ENCODE data around the gene RASL10B.

RASL10B gene

DNA sequence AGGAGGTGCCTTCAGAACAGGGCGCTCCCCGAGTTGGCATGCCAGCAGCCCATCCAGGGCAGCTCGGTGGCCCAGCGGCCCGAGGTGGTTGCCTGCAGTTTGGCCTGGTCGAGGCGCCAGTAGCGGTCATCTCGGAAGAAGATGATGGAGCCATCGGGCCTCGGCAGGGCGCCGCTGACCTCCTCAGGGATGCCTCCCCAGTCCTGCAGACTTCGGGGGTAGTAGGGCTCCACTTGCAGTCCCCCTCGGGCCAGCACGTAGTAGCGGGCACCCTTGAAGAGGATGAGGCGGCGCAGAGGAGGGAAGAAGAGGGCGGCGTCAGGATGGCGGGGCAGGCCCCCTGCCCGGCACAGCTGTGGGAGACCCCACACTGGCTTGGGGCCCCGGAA lies 35.0 kb downstream of the RASL10B start:
- DNase-seq: no peak

DNA sequence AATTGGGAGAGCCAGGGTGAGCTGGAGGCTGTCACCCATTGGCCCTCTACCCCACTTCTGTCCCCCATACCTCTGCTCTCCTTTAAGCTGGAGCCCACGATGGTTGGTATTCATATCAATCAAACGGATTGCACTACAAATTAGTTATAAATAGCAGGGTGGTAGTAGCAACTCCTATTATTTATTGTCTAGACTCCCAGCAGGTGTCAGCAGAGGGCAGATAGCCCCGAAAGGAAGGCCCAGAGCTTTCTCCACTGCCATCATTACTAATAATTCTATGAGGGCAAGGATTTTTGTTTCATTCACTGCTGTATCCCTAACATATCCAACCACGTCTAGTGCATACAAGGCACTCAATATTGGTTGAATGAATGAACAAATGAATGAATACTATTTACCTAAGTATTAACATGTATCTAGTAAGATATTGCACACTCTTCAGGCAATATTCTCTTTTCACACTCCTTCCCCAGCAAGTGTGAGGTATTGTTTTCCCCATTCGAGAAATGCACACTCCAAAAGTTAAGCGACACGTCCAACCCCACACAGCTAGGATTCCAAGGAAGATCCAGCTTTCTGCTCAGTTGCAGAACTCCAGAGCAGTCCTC lies 35.6 kb downstream of the RASL10B start:
- DNase-seq: peak; percentile 54

DNA sequence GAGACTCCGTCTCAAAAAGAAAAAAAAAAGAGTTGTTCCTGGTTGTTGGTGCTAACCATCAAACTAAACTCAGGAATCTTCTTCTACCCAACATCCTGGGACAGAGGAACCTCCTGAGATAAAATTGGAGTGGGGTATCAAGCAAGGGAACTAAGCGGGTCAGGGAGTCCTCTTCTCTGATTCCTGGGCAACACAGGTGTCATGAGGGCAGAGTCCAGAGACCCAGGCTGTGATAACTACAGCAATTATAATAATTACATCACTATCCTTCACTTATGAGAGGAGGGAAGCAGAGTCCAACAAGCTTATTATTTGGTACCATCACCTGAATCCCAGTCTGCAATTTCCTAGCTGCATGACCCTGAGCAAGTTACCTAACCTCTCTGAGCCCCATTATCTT lies 37.4 kb downstream of the RASL10B start:
- DNase-seq: no peak

DNA sequence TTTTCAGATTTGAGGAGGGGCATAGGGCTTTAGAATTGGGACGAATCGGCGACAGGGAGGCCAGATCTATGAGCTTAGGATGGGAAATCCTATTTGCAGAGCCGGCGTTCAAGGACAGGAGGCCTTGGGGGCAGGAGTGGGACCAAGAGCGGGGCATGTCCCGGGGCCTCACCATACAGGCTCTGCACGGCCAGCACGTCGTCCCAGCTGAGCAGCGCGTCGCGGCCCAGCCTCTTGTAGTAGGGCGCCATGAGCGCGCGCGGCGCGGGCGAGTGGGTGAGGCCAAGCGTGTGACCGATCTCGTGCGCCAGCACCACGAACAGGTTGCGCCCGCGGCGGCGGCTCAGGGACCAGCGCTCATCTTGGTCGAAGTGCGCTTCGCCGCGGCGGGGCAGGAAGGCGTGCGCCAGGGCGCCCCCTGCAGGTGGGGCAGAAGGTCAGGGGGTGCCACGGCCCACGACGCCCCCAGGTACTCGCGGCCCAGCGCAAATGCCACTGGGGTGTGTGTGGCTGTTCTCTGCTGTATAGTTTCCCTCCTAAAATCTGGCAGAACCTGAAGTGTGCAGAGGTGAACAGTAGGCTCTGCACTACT lies 38.6 kb downstream of the RASL10B start:
- DNase-seq: no peak

DNA sequence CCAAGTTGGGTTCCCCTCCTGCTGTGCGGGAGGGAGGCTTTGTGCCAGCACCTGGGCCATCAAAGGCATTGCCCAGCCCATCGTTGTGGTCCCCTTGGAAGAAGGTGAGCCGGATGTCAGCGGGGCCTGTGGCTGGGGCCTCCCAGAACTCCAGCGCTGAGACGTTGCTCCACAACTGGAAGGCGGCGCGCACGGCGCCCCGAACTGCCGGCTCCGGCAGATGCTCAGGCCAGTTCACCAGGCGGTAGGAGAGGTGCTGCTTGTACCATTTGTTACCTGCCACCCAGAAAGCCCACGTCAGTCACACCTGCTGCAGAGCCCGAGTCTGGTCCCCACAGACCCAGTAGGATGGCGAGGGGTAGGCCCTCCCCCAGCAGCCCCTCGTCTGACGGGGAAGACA lies 41.7 kb downstream of the RASL10B start:
- no peak for DNase-seq

DNA sequence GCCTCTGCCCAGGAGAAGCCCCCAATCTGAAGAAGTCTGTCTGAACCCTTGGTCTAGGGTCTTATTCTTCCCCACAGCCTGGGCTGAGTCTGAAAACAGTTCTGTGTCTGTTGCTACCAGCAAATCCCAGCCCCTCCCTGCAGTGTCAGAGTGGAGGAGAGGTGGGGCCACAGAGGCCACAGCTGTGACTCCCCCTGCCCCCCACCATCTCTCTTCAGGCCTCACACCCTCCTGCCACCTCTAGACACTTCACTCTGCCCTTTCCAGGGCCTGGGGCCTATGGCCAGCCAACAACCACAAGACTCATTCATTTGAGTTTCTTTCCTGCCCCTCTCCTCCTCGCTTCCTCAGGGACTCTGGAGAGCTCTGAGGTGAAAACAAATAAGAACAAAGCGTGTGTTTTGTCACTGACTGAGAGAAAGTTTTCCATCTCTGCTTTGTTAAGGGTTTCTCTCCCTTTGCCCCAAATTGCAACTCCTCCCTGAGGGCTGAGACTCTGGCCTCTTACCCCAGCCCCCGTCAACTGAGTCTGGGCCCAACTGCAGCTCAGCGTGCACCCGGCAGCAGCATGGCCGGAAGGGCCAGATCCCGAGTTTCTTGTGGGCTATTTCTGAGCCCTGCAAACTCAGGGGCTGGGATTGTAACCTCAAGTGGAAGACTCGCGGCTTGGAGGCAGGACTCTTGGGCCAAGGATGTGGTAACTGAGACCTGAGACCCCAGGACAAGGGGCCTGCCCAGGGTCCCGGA lies 42.4 kb downstream of the RASL10B start:
- DNase-seq: no peak

DNA sequence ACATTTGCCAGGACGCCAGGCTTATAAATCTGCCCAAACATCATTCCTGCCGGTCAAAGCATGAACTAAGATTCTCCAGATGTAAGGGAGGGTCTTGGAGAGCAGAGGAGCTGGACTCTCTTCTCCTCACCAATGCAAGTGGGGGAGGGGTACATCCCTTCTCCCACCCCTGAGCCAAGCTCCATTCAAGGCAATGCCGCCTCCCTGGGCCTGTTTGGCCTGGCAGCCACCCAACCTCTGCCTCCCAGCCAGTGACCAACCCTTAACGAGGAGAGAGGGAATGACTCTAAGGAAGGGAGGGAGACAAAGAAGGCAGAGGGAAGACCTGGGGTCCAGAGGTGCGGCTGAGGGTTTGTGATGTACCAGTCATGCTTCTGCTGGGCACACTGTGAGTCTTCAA lies 43.1 kb downstream of the RASL10B start:
- DNase-seq: no peak

DNA sequence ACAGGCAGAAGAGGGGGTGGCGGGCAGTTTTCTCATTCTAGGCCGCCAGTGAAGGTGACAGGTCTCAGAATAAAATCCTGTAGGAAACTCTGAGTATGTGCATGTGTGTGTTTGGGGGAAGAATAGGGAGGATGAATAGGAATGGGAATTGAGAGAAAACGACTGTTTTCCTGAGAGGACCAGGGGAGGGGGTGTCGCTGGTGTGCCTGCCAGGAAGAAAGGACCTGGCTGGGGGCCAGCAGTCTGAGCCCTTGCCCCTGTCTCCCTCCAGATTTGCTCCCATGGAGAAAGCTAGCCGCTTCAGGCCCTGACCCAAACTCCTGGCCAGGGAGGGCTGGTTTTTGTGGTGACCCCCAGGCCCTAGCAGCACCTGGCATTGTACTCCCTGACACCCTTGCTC lies 43.6 kb downstream of the RASL10B start:
- DNase-seq: no peak

DNA sequence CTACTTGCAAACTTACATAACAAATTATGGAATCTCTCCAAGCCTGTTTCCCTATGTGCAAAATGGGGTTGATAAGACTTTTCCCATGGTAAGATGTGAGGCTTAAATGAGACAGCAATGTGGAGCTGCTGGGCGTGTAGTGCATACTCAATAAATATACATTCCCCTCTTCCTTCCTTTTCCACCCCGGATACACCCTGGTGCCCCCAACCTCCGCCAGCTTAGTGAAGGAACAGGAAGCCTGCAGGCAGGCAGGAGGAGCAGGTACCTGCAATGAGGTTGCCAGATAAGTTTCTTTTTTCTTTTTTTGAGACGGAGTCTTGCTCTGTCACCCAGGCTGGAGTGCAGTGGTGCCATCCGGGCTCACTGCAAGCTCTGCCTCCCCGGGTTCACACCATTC lies 44.1 kb downstream of the RASL10B start:
- no peak for DNase-seq

DNA sequence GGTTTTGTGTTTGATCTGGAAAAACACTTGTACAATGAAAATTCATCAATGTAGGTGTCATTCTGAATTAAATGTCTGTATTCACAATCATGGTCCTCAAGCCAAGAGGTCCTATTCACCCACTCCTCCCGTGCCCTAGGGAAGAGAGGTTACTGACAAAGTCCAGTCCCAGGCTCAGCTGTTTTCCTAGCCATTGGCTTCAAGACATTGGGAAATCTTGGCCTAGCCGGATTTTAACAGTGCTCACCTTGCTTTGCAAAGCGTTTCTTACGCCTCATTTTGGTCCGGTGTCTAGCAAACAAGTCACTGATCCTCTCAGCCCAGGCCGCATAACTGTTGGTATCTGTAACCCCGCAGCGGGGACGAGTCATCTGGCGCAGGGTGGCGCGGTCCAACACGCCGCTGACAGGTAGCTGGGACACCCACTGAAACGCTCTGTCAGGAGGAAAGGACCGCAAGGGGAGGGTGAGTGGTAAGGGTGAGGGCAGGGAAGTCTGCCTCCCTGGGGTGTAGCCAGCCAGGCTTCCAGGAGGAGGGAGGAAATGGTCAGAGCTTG lies 47.3 kb downstream of the RASL10B start:
- peak; percentile 17 for DNase-seq

DNA sequence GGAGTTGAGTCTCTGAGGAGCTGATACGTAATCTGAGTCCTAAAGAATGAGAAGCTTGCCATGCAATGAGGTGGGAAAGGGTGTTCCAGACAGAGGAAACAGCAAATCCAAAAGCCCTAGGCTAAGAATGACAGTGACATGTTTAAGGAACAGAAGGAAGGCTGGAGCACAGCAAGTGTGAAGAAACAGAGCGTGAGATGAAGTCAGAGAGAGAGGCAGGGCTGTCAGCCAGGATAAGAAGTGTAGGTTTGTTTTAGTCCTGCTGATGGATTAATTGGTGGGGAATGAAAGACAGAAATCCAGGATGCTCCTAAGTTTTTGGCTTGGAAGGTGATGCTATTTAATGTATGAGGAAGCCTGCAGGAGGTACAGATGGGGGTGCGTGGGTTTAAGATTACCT lies 49.5 kb downstream of the RASL10B start:
- DNase-seq: no peak

DNA sequence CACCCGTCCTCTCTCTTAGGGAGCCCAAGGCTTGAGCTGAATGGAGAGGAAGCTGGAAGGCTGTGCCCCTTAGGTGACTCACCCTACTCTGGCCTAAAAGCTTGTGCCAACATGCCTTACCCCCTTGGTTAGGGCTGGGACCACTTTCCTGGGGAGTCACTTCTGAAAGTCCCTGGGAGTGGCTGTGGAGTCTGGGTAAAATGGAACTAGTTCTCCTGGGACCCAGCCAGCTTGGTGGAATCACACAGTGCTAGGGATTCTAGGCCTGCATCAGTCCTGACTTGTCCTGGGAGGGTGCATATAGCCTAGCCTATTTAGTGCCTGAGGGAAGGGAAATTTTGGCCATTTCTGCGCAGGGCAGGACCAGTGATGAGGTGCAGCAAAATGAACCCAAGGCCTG lies 53.5 kb downstream of the RASL10B start:
- DNase-seq: no peak

DNA sequence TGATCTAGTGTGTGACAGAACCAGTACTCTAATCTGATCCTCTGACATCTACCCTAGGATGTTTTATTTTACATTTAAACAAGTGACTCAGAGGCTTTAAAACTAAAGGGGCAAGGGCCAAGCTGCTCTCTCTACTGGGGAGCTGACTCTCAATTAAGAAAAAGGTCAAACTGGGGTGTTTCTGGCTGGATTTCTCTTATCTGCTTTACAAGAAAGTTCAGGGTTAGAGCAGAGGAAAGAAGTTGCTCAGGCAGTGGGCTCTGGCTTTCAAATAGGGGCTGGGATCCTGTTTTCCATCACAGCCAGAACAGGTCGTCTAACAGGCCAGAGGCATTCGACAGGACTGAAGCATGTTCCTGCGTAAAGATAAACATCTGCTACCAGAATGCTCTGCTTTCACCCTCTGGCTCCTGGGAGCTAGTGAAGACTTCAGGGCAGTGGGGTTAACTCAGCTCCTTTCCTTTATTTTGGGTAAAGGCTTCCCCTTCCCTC lies 55.5 kb downstream of the RASL10B start:
- peak; percentile 76 for DNase-seq

DNA sequence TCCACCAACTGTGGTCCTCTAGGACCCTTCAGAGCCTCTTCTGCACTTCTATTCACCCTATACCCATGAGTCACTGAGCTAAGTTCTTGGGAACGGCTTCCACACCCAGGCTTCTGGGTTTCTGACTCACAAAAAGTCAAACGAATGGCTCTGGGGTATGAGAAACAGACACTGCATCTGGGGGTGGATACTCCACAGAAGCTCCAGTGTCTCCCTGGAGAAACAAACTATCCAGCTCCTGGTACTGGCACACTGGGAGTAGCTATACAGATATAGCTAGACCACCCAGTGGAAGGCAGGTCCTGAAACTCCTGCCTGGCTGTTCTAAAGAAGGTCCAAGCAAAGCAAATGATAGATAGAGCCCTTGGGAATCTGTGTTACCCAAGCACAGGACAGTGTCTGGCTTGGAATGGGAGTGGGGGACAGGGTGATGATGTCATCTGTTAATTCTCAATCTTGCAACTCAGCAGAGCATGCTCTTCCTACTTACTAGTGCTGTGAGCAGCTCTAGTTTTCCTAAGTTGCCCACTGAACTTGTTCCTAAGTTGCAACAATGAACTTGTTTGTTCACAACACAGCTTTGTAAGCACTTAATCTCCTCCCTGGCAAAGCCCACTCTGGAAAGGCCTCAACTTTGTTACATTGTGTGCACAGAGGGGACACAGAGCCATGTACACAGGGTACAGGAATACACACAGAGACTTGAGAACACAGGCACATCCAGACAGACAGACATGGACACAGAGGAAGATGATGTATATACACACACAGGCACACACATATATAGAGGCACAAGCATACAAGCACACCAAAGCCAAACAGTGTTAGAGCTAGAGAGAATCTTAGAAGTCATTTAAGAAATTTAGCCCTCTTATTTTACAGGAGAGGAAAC lies 57.3 kb downstream of the RASL10B start:
- DNase-seq: peak; percentile 93

DNA sequence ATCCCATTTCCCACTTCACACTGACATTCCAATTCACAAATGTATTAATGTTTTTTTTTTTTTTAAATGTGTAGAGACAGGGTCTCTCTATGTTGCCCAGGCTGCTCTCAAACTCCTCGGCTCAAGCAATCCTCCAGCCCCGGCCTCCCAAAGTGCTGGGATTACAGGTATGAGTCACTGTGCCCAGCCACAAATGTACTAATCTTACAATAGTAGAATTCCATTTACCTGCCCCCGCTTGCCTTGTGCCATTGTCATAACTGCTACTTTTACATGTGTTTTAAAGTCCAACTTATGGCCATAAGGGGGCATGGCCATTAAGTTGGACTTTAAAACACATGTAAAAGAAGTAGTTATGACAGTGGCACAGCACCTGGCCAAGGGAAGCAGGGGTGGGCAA lies 59.4 kb downstream of the RASL10B start:
- DNase-seq: peak; percentile 10

DNA sequence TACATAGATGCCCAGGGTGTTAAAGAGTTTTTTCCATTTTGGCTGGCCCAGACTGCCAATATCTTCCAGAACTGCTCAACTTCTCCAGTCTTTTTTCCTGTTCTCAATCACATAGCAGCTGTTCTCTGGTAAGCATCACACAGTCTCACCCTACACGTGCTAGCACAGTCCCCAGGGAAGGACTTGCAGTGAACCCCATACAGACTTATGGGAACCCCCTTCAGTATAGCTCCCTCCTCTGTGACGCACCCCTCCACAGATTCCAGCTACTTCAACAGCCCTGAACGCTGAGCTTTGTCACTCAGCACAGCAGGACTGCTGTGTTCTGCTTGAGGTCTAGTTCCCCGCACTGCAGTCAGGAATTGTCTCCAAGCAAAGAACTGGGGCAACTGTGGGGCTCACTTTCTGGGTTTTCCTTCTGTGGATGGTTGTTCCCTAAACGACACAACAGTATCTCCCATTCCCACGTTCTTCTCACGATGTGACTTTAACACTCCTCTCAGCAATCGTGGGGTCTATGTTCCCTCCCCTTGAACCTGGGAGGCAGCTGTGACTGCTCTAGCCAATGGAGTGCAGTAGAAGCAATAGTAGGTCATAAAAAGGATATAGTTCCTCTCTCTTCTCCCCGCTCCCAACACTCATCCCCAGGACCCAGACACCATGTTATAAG lies 60.4 kb downstream of the RASL10B start:
- DNase-seq: no peak

All from HCEC 1CT (cell line).